Dedifferentiated amniotic fluid mesenchymal stem cell (primary cell): ENCODE results near the gene POLR3A.

Experiments
- DNase-seq: peaks from one replicate; pipeline ENCODE4 v3.0.0-alpha.2; 2016; ENCODE audit errors: extremely low spot score

The POLR3A gene

DNA sequence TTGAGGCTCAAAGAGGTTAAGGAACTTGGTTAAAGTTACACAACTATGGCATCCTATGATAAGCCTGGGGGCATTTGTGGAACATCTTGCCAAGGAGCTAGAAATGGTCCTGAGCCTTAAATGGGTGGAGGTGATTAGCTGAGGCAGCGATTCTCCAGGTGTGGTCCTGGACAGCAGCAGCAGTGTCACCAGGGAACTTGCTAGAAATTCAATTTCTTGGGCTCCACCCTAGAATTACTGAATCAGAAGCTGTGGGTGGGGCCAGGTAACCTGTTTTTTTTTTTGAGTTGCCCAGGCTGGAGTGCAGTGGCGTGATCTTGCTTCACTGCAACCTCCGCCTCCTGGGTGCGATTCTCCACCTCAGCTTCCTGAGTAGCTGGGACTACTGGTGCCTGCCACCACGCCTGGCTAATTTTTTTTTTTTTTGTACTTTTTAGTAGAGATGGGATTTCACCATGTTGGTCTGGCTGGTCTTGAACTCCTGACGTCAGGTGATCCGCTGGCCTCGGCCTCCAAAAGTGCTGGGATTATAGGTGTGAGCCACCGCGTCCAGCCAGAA, 17.5 kb upstream of the POLR3A start:
- DNase-seq: no peak

DNA sequence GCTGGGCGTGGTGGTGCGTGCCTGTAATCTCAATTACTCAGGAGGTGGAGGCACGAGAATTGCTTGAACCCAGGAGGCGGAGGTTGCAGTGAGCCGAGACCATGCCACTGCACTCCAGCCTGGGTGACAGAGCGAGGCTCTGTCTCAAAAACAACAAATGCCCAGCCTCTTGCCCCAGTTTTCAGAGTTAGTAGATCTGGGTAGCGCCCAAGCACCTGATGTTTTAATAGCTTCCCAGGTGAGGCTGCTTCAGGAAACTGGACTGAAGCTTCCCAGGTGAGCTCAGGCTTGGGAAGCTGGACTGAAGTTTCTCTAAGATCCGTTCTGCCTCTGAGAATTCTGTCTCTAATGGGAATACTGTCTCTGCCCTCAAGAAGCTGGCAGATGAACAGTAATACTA, 16.5 kb upstream of the POLR3A start:
- no peak for DNase-seq

GRCh38 chr10:78045237-78045636, 15.9 kb upstream of the POLR3A start:
- no peak for DNase-seq

- DNase-seq: no peak
Measured at GRCh38 chr10:78044699-78045098, 15.4 kb upstream of the POLR3A start.

DNA sequence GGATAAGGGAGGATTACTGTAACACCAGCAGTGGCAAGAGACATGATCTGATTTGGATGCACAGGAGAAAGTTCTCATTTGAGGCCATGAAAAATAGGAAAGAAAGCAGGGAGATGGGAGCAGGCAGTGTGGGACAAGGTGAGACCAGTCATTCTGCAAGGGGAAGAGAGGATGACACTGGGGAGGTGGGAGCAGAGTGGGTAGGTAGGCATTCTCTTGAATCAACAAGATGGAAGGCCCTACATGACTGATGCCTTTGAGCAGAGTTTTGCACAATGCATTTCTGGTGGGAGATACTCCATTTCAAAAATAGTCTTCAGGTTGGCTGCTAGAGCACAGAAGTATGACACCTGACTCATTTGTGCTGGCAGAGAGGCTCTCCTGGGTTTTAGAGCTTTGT, 14.9 kb upstream of the POLR3A start:
- DNase-seq: no peak

DNA sequence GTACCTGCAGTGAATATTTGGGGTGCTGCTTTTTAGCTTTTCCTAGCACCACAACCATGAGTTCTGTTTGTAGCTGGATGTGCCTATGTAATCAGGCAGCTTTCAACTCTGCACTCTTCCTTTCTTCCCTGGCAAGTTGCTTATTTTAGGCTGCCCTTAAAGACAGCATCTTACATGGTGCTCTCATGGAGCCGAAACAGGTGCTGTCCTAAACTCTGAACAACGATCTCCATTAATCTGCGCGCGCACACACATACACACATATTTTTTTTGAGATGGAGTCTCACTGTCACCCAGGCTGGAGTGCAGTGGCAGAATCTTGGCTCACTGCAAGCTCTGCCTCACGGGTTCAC, 13.4 kb upstream of the POLR3A start:
- no peak for DNase-seq

GRCh38 chr10:78042058-78042751, 12.9 kb upstream of the POLR3A start:
- DNase-seq: no peak

- no peak for DNase-seq
Measured at GRCh38 chr10:78041170-78042057, 12.1 kb upstream of the POLR3A start.

GRCh38 chr10:78039743-78040142, 10.4 kb upstream of the POLR3A start:
- no peak for DNase-seq

DNA sequence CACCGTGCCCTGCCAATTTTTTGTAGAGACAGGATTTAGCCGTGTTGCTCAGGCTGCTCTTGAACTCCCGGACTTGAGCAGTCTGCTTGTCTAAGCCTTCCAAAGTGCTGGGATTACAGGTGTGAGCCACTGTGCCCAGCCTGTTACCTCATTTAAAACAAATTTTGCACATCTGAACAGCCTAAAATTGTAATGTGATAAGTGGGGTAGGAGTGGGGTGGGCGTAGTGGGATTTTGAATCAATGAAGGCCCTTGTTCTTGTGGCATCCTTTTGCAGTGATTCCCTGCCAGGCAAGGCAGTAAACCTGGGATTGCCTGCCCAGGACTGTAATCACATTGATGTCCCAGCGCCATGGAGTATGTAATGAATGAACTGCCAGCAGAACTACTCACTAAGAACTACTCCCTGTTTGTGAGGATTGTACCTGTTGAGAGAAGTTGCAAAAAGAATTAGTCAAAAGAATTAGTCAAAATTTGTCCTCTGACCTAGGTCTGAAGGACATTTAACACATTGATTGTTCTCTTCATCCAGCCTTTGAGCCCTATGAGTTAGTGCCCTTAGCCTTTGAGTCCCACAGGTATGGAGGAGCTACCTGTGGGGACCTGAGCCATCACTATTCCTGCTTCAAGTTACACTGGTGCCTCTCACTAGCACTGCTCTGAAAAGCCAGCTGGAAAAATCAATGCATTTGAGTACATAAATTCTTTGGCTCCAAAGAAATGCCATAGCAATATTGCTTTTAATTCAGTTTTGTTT, 9.7 kb upstream of the POLR3A start:
- no peak for DNase-seq

GRCh38 chr10:78038105-78038504, 8.8 kb upstream of the POLR3A start:
- DNase-seq: no peak

- DNase-seq: no peak
Measured at GRCh38 chr10:78035933-78036583, 6.7 kb upstream of the POLR3A start.

GRCh38 chr10:78035437-78035836, 6.1 kb upstream of the POLR3A start:
- no peak for DNase-seq

DNA sequence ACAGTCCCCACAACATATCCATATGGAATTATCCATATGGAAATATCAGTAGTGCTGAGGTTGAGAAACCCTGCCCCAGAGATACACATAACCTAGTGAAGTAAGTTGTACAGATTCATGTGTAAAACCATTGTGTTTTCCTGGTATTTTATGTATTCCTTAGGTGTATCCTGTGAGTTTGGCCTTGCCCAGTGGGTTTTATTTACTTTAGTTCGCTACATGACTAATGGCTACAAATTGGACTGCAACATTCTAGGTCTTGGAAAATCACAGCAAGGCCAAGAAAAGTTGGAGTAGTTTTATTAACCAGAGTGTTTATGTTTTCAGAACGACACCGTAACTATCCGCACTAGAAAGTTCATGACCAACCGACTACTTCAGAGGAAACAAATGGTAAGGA, 5.7 kb upstream of the POLR3A start:
- no peak for DNase-seq

GRCh38 chr10:78033637-78034470, 4.5 kb upstream of the POLR3A start, which contains the start of gene RPS24:
Gene RPS24, plus strand, starts transcription at chr10:78033863. Its CDS starts 39 bp downstream, at chr10:78033902.
- peak; percentile 98 for DNase-seq

DNA sequence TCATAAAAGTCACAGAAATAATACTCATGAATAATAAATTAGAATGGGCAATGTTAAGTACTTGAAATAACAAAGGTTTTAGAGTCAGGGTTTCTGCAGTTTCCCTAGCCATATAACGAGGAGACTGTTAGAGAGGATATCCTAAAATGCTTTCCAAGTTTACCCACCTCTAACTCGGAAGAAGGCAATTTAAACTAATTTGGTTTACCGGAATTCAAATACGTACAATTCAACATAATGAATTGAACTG, 4.0 kb upstream of the POLR3A start:
- no peak for DNase-seq

- DNase-seq: no peak
Measured at GRCh38 chr10:78028438-78029268, 662 bp downstream of the POLR3A start.

DNA sequence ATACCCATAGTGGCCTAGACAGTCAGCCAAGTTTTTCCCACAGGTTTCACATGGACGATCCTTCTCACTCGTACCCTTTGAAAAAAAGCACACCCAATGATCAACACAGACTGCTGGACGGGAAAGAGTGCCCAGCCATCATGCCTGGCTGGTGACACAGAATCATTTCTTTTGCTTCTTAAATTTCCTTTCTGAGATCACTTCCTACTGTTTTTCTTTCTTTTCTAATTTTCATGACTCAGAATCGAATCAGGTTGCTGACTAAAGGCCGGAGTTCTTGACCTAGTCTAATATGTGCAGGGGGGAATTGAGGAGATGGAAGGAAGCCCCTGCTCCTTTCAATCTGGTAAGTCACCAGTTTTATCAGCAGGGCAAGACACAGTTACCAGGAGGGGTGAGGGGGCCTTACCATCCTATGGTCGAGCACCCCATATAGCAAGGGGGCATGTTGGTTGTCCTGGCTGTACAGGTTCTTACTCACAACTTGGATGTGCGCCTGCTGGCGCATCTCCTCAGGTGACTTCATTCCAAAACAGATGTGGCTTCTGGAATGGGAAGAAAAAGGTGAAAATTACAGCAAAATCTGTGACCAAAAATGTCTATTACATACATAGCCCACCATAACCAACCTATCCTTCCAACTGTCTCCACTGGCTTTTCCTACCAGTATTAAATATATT, 3.5 kb downstream of the POLR3A start:
- no peak for DNase-seq

GRCh38 chr10:78023741-78024140, 5.6 kb downstream of the POLR3A start:
- DNase-seq: no peak

DNA sequence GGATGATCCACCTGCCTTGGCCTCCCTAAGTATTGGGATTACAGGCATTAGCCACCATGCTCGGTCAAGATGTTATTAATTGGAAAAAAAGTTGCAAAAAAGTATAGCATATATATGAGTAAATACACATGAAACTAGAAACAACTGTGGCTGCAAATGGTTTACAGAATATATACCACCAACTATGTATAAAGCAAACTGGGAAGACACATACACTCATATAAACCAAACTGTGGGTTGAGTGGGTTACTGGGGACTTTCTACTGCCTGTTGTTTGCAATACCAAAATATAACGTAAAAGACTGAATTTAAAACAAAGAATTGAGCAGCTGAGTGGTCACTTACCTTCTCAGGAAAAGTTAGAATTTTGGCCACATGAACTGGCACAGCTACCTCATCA, 8.1 kb downstream of the POLR3A start:
- DNase-seq: no peak
